HG03159 (cell line): ENCODE measurements around the gene RARG.
A peak's percentile ranks its signal among the peaks of the same experiment; 100 is the strongest.
"Not testable (repeated sequence)": the region's sequence is repeated elsewhere in the genome, so short reads cannot be mapped to it uniquely, and the experiment has no call there.

Experiments
- ATAC-seq: cut with Tn5 transposase; IDR thresholded peaks from one replicate; pipeline ENCODE4 v1.9.1; 2021; ENCODE audit warnings: mild to moderate bottlenecking, moderate library complexity; ENCODE audit not compliant: unreplicated experiment

The RARG gene

GRCh38 chr12:53211476-53212381, 20.3 kb downstream of the RARG start:
- ATAC-seq: no peak

- ATAC-seq: no peak
These were observed 21.2 kb downstream of the RARG start for GRCh38 chr12:53210843-53211242.

- no peak for ATAC-seq
These were observed 23.0 kb downstream of the RARG start for GRCh38 chr12:53208877-53209463.

GRCh38 chr12:53208435-53208834, 23.6 kb downstream of the RARG start:
- no peak for ATAC-seq

GRCh38 chr12:53207042-53207441, 25.0 kb downstream of the RARG start, which contains the start of gene ITGB7:
TSS of gene ITGB7 (minus strand) at chr12:53207251. CDS start at chr12:53200443, 6,808 bp downstream.
- no peak for ATAC-seq

GRCh38 chr12:53205747-53206419, 26.1 kb downstream of the RARG start:
- peak; percentile 61 for ATAC-seq

GRCh38 chr12:53204351-53204750, 27.7 kb downstream of the RARG start:
- no peak for ATAC-seq

GRCh38 chr12:53202316-53202715, 29.7 kb downstream of the RARG start:
- ATAC-seq: not testable (repeated sequence)

- no peak for ATAC-seq
These were observed 30.4 kb downstream of the RARG start for GRCh38 chr12:53201639-53202038.

- no peak for ATAC-seq
These were observed 30.9 kb downstream of the RARG start for GRCh38 chr12:53201177-53201541.

GRCh38 chr12:53200458-53201176, 31.4 kb downstream of the RARG start:
- no peak for ATAC-seq

GRCh38 chr12:53200107-53200457, 31.9 kb downstream of the RARG start:
- ATAC-seq: no peak

- no peak for ATAC-seq
These were observed 32.3 kb downstream of the RARG start for GRCh38 chr12:53199700-53200099.

GRCh38 chr12:53198486-53199110, 33.4 kb downstream of the RARG start:
- no peak for ATAC-seq

GRCh38 chr12:53197011-53197640, 34.9 kb downstream of the RARG start:
- no peak for ATAC-seq

- no peak for ATAC-seq
These were observed 35.5 kb downstream of the RARG start for GRCh38 chr12:53196486-53196885.

- ATAC-seq: no peak
These were observed 36.2 kb downstream of the RARG start for GRCh38 chr12:53195516-53196420.

GRCh38 chr12:53194973-53195372, 37.0 kb downstream of the RARG start:
- no peak for ATAC-seq
